Measurements from ENCODE around the gene PAK5.

Gene PAK5

GRCh38 chr20:9615118-9615517 is 223.8 kb downstream of the PAK5 start:
- no peak for DNase-seq

GRCh38 chr20:9613871-9614270 is 225.0 kb downstream of the PAK5 start:
- DNase-seq: no peak

- no peak for DNase-seq
Observed at GRCh38 chr20:9611921-9612320, 227.0 kb downstream of the PAK5 start.

- DNase-seq: no peak
Observed at GRCh38 chr20:9610665-9611064, 228.2 kb downstream of the PAK5 start.

DNA sequence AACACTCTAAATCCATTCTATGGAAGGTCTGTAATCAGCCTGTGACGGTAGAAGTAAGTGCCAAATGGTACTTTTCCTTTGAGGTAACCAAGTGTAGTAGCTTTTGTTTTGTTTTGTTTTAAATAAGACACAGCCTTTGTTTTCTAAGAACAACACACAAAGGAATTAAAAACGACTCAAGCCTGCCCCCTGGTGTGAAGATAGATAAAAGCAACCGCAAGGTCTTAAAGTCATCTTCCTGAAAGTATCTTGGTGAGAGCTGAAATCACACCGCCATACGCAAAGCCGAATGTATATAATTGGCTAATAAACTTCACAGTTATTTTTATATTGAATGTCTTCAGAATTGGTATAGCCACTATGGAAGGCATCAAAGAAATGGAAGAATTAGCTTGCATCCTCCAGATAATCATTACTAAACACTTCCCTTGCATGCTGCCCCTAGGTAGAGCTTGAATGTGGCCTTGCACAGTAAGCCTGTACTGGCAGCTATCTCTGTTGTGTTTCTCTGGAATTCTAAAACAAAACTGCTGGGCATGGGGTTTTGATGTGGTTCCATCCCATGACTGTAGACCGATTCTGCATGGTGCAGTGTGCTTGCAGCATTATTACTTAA is 228.9 kb downstream of the PAK5 start:
- peak; percentile 34 for DNase-seq

DNA sequence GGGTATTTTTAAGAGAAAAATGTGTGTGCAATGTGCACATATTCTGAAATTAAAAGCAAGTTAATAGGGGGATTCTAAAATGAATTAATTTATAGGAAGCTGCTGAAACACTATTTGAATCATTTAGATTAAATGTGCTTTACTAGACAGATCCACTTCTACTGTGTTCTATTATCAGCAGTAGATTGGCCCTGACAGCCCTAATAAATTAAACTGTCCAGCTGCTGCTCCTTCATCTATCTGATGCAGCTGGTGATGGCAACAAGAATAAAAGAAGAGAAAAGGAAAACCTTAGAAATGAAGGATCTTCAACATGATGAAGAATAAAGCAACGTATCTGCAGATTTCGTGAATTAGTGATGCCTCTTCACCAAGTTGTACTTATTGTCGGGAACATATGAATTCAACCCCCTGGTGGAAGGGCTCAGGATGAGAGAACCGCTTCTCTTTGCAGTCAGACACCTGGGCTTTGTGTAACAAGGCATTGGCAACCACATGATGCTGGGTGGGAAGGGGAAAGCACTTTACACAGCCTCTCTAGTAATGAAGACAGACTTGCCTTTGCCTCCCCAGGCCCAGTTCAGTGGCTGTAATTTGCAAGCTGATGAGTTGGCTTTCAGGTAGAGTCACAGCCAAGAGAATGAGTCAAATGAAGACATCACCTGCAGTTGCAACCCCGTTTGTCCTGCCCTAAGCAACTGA is 230.1 kb downstream of the PAK5 start:
- DNase-seq: no peak

DNA sequence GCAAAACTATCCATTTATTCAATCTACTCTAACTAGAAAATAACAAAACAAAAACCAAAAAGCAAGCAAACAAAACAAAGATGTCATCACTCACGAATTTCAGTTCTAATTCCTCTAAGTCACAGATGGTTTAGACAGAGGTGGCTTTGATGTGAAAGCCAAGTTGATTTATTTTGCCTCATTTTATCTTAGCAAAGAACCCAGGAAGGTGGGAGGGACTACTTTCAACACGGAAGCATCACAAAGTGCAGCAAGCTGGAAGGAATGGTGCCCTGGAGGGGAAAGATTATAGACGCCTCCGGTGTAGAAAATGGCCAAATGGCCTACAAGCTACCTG is 236.1 kb downstream of the PAK5 start:
- DNase-seq: no peak

DNA sequence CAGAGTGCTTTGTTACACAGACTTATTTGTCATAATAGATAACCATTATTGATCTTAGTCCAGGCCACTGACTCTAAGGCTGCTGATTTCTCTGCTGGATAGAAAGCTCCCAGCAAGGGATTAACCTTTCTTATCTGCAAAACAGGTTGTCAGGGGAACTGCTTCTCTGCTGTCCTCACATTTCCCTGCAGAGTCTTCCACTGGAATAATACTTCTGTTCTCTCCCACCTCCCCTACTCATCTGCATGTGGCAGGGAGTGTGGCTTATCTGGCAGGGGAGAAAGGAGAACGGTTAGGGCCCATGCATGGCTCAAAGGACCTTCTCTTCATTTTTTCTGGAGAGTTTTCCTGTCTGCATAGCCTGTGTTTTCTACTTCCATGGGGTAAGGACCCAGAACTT is 238.3 kb downstream of the PAK5 start:
- no peak for DNase-seq

DNA sequence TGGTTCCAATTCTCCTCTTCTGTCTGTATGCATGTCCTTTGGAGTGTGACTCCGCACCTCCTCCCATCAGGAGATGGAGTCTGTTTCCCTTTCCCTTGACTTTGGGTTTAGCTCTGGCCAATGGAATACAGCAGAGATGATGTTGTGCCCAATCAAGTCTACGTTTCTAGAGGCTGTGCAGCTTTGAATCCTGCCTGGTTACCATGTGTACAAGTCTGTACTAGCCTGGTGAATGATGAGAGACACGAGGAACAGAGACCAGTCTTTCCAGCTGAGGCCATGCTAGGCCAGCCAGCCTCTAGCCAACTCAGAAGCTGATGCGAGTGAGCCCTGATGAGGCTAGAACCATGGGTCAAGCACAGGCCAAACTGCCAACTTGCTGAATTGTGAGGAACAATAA is 241.3 kb downstream of the PAK5 start:
- DNase-seq: no peak

- DNase-seq: no peak
Observed at GRCh38 chr20:9595763-9596162, 243.1 kb downstream of the PAK5 start.

DNA sequence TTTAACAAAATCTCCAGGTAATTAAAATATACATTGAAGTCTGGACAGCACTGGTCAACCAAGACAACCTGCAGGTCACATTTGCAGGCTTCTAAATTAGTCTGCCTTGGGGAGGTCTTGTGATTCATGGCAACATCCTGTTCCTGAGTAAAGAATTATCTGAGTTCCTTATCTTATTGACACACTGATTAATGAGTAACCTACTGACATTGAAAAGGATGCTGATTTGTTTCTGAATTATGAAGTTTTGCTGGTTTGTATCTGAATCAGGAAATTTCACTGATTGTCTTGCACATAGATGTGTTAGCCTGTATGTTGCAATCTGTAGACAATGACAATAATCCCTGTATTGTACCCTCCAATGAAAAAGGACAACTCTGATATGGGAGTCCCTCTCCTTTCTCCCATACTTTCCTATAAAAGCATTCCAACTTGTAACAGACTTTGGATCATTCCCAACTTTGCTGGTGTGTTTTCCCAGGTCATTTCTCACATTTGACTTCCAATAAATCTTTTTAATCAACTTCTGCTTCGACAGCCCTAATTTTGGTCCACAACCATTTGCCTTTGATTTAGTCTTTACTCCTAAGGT is 244.5 kb downstream of the PAK5 start:
- no peak for DNase-seq

DNA sequence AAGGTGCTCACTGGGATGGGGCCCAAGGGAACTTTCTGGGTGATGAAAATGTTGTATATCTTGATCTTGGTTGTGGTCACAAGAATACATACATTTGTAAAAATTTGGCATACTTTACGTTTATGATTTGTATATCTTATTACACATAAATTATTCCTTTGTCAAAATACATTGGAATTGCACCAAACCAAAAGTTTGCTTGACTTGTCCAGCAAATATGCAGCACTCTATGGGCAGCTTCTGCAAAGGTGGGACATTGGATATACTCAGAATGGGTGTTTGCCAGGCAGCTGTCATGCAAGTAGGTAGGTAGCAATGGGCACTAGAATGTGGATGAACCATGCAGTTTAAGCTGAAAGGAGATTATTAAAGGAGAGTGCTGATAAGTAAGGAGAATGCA is 246.5 kb downstream of the PAK5 start:
- DNase-seq: no peak

GRCh38 chr20:9591080-9591479 is 247.8 kb downstream of the PAK5 start:
- DNase-seq: no peak

- no peak for DNase-seq
Observed at GRCh38 chr20:9590189-9590588, 248.7 kb downstream of the PAK5 start.

DNA sequence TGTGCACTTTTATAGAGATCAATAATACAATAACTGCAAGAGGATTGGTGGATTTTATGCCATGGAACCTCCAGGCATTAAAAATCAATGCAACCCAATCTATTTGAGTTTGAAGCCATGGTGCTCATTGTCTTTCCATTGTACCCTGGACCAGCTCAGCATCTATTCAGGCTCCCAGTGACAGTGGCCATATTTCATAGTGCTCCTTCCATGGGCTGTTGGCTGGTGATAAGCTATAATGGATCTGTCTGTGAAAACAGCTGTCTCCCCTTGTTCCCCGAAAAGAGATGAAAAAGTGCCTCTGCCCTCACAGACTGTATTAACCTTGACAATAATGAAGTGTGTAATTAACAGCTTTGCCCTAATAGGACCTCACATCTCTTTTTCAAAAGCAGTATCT is 250.2 kb downstream of the PAK5 start:
- DNase-seq: no peak

- DNase-seq: no peak
Observed at GRCh38 chr20:9583151-9583550, 255.7 kb downstream of the PAK5 start.

DNA sequence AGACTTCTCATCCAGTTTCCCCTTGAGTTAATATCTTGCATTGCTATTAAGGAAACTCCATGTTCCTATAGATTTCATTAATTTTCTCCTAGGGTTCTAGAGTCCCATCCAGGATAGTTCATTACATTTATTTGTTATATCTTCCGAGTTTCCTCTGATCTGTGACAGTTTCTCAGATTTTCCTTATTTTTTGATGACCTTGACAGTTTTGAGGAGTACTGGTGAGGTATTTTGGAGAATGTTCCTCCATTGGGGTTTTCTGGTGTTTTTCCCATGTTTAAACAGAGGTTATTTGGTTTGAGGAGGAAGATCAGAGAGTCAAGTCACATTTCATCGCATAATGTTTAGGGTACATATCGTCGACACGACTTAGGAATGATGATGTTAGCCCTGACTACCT is 256.7 kb downstream of the PAK5 start:
- no peak for DNase-seq

DNA sequence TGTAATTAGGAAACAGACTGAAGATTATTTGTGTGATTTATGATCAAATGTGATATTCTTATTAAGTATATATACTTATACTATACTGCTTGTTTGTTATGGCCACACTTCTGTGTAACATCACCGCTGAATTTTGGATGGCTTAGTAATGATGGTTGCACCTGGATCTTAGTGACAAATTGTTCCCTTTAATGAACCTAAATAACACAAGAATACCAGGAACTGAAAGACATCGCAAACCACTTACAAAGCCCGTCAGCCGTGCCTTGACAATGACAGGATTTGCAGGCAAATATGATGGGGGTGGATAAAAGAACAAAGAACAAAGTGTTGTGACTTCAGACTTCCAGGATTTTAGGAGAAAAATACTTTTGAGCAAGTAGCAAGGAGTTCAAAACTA is 257.4 kb downstream of the PAK5 start:
- DNase-seq: no peak

- DNase-seq: no peak
Observed at GRCh38 chr20:9578594-9578993, 260.3 kb downstream of the PAK5 start.

DNA sequence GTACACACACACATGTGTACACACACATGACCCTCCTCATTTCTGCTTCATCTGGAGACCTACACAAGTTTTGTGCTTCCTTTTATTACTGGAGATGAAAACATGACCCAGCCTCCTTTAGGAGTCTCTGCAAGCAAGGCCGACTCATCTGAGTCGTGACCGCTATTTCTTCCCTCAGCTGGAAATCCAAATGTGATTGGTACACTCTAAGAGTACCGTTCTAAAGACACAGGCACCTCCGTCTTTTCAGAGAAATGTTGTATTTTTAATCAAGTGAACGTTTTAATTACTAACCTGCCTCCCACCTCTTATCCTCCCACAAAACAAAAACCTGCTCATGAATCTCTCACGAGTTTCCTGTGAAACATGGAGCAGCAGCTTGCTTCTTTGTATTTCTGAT is 261.5 kb downstream of the PAK5 start:
- no peak for DNase-seq

- no peak for DNase-seq
Observed at GRCh38 chr20:9576695-9577094, 262.2 kb downstream of the PAK5 start.

DNA sequence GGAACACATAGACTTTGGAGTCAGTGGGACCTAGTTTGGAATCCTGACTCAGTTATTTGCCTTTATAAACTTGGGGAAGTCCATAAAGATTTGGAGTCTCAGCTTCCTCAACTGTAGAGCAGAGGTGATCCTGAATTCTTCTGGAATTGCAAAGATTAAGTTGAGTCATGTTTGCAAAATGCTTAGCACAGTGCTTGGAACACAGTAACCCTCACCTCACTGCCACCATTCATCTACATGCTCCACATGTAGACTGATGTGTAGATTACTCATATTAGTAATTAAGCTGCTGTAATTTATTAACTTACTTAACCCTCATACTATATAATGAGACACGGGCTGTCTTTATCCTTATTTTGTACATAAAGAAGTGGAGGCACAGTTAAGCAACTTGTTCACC is 263.0 kb downstream of the PAK5 start:
- no peak for DNase-seq

DNA sequence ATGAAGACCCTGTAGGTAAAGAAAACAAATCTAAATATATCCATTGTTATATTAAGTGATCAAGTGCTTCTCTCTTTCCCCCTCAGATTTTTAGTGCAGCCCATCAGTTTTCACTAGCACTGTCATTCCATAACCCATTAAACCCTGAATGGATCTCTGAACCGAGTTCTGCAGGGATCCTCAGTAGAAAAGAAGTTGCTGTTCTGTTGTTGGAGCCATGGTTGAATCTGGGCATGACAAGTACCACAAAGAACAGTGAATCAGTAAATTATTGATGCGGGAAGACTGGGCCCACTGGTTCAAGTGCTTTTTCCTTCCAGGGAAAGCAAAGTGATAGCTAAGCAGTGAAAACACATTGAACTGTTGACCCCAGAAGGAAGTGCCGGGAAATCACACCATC is 264.1 kb downstream of the PAK5 start:
- no peak for DNase-seq

- no peak for DNase-seq
Observed at GRCh38 chr20:9574181-9574580, 264.7 kb downstream of the PAK5 start.

All from CD4-positive, alpha-beta T cell treated with Interleukin-17A for 4 hours (primary cell).